ENCODE results near the gene DMXL1. TPM values are rescaled to one million over a fixed set of nuclear protein-coding genes. Genes with fewer than 3 reads are reported as not detected.

DMXL1 gene
- total RNA-seq, 1 donor from 2014 or later = 76.9 TPM

DNA sequence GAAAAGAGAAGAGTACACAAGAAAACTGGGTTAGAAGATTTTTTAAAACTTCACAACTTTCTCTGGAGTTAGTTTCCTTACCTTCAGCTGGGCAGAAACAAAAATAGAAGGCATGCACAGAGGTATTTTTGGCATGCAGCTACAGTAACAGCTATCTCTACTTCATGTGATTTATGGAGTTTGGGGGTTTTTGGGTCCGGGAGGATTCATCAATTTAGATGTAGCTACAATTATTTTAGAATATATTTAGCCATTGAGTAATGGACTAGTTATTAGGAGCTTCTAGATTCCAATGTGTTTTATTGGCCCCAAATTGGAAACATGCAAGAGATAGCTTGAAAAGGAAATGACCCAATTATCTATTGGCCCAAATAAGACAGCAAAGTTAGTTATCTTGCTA lies 193.3 kb downstream of the DMXL1 start:
- no peak for DNase-seq
- Mint-ChIP-seq H3K27me3 (no peaks in the 10 kb centered on the region), H3K36me3 (ENCODE audit: low read depth) (peaks cover 15% of the 10 kb centered on the region), H3K4me1 (peaks cover 13% of the 10 kb centered on the region), H3K4me3 (no peak overlapping the region), H3K9me3 (peaks cover 13% of the 10 kb centered on the region), H3K27ac (no peak overlapping the region)
- ChIA-PET CTCF (interaction anchor here (2.2 kb wide), 1 partner anchor 276 kb away, joined by 8 read pairs; the partner anchor contains the start of gene DTWD2), POLR2A (interaction anchor here (1.2 kb wide), 1 partner anchor 25 kb away, joined by 3 read pairs; no protein-coding TSS in a partner anchor)
- ATAC-seq (ENCODE audit: low read depth) = no peak
- intact Hi-C loops (cut with micrococcal nuclease) = no loop called here
- TF ChIP-seq, protein P1, sequence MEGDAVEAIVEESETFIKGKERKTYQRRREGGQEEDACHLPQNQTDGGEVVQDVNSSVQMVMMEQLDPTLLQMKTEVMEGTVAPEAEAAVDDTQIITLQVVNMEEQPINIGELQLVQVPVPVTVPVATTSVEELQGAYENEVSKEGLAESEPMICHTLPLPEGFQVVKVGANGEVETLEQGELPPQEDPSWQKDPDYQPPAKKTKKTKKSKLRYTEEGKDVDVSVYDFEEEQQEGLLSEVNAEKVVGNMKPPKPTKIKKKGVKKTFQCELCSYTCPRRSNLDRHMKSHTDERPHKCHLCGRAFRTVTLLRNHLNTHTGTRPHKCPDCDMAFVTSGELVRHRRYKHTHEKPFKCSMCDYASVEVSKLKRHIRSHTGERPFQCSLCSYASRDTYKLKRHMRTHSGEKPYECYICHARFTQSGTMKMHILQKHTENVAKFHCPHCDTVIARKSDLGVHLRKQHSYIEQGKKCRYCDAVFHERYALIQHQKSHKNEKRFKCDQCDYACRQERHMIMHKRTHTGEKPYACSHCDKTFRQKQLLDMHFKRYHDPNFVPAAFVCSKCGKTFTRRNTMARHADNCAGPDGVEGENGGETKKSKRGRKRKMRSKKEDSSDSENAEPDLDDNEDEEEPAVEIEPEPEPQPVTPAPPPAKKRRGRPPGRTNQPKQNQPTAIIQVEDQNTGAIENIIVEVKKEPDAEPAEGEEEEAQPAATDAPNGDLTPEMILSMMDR (IDR thresholded peaks at IDR 0.05) = no peak

DNA sequence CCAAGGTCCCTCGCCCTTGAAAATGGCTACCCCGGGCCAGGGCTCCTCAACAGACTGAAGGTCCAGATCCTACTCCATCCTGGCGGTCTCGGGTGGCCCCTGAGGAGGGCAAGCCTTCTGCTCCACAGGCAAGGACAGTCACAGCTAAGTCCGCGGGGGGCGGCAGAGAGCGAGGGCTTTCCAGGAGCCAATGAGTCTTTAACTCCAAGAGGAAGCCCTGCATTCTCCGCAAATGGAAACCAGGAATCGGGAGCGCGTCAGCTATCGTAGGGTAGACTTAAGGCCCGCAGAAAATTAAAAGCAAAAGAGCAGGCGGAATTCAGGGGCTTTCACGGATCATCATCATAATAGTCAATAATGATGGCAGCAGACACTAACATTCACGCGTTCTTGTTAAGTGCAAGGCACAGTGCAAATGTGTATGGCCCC lies 197.1 kb downstream of the DMXL1 start:
- Mint-ChIP-seq H3K4me3 (peak overlapping the region; percentile 95), H3K27ac (peak overlapping the region; percentile 95), H3K36me3 (ENCODE audit: low read depth) (peaks cover 20% of the 10 kb centered on the region), H3K27me3 (no peaks in the 10 kb centered on the region), H3K4me1 (peaks cover 50% of the 10 kb centered on the region), H3K9me3 (peaks cover 4% of the 10 kb centered on the region)
- intact Hi-C loops (cut with micrococcal nuclease) = loop anchor here (1.0 to 2.0 kb wide), 9 partner anchors 15 to 280 kb away; partner anchors contain the start of genes DTWD2 and TNFAIP8
- DNase-seq (peak; percentile 62), ATAC-seq (ENCODE audit: low read depth) (peak; percentile 65)
- ChIA-PET CTCF (interaction anchor here (1.0 to 4.4 kb wide), 6 partner anchors 11 to 280 kb away, joined by 3 to 20 read pairs (median 4); partner anchors contain the start of gene DTWD2), POLR2A (interaction anchor here (0.6 to 3.8 kb wide), 42 partner anchors 10 to 280 kb away, joined by 3 to 31 read pairs (median 5); partner anchors contain the start of genes DMXL1, DTWD2 and TNFAIP8)
- TF ChIP-seq, protein P1 (IDR thresholded peaks at IDR 0.05) = no peak

DNA sequence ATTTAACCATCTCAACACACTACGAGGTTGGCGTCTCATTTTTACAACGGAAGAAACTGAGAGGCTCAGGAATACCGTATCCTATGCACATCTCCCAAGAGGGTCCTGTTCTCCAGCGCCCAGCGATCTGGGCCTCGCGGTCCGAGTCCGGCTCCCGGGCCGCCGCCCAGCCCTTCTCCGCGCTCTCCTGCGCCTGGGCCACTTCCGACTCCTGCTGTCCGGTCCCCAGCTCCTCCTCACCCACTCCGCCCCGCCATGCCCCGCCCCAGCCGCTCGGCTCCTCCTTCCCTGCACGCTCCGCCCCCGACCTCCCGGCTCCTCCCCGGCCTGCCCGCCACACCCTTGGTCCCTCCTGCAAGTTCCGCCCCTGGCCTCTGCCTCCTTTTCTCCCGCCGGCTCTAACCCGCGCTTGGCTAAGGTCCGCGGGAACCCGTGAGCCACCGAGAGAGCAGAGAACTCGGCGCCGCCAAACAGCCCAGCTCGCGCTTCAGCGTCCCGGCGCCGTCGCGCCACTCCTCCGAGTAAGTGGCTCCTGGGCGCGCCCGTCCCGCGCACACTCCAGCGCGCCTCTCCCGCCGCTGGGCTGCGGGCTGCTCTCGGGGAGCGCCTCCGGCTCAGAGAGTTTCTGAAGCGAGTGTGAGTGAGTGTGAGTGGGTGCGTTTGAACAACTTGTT lies 197.6 kb downstream of the DMXL1 start:
- peak overlapping the region; percentile 95 for H3K27ac Mint-ChIP-seq
- TF ChIP-seq, protein P1 (IDR thresholded peaks at IDR 0.05) = no peak
- peak; percentile 93 for ATAC-seq (ENCODE audit: low read depth)
- H3K4me3 Mint-ChIP-seq = peak overlapping the region; percentile 95
- ChIA-PET CTCF (interaction anchor here (1.0 to 4.4 kb wide), 6 partner anchors 11 to 280 kb away, joined by 3 to 20 read pairs (median 4); partner anchors contain the start of gene DTWD2), POLR2A (interaction anchor here (0.6 to 3.8 kb wide), 43 partner anchors 9 to 281 kb away, joined by 3 to 31 read pairs (median 5); partner anchors contain the start of genes DMXL1, DTWD2 and TNFAIP8)
- peaks cover 18% of the 10 kb centered on the region for H3K36me3 Mint-ChIP-seq (ENCODE audit: low read depth)
- peaks cover 55% of the 10 kb centered on the region for H3K4me1 Mint-ChIP-seq
- DNase-seq = peak; percentile 99
- no peaks in the 10 kb centered on the region for H3K27me3 Mint-ChIP-seq
- intact Hi-C loops (cut with micrococcal nuclease) = loop anchor here (1.0 to 2.0 kb wide), 9 partner anchors 14 to 280 kb away; partner anchors contain the start of genes DTWD2 and TNFAIP8
- H3K9me3 Mint-ChIP-seq = no peaks in the 10 kb centered on the region

DNA sequence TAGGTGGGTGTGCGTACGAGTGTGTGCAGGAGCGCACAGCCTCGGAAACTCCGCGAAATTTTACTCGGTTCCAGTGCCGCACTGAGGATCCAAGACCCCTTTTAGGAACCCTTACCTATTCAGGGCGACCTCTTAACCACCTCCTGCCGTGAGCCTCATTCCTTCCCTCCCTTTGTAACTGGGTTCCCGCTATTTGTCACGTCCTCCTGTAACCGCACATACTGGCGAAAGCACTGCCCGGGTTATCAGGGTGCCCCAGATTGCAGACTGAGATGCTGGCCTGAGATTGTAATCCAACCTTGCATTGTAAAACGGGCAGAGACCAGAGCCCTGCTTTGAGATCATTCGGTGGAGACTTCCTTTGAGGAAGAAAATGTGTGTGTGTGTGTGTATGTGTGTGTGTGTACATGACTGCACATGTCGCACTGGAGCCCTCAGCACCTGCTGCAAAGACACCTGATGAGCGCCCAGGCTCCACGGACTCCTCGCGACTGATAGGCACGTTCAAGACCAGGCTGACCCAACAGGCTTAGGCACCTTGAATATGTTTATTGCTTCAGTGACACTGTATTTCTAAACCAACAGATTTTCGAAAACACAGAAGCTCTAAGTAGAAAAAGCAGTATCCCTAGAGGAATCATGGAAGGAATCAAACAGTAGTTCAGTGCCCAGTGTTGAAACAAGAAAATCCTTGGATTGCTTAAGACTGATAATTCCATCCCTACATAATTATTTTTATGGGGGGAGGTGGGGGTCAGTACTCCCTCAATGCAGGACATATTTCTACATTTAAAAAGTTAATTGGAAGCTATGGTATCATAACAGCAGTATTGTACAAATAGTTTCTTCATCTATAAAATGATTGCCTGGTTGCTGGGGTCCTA lies 198.4 kb downstream of the DMXL1 start:
- peaks cover 18% of the 10 kb centered on the region for H3K36me3 Mint-ChIP-seq (ENCODE audit: low read depth)
- H3K4me1 Mint-ChIP-seq = peaks cover 63% of the 10 kb centered on the region
- peak overlapping the region; percentile 95 for H3K27ac Mint-ChIP-seq
- H3K9me3 Mint-ChIP-seq = no peaks in the 10 kb centered on the region
- intact Hi-C loops (cut with micrococcal nuclease) = loop anchor here (2.0 kb wide), 1 partner anchor 13 kb away; no protein-coding TSS in a partner anchor
- ChIA-PET CTCF (interaction anchor here (0.6 to 4.4 kb wide), 7 partner anchors 12 to 143 kb away, joined by 3 to 20 read pairs (median 7); no protein-coding TSS in a partner anchor), POLR2A (interaction anchor here (0.8 to 3.8 kb wide), 29 partner anchors 9 to 281 kb away, joined by 3 to 31 read pairs (median 7); partner anchors contain the start of genes DMXL1, DTWD2 and TNFAIP8)
- H3K27me3 Mint-ChIP-seq = no peaks in the 10 kb centered on the region
- H3K4me3 Mint-ChIP-seq = peak overlapping the region; percentile 95
- TF ChIP-seq, protein P1 (IDR thresholded peaks at IDR 0.05) = no peak
- peak; percentile 25 for DNase-seq
- ATAC-seq (ENCODE audit: low read depth) = no peak

All from activated B cell treated with CpG ODN at 0.5 μM for 24 hours (primary cell).